Stimulated activated CD8-positive, alpha-beta memory T cell treated with anti-CD3 and anti-CD28 coated beads, Interleukin-7, amount 100 ng/mL, for 4 hours (primary cell): ENCODE measurements around the gene CCDC40.

Experiments used
- DNase-seq, 2 donors: peaks; one replicate each; pipeline ENCODE4 v3.0.0-alpha.2; 2020; ENCODE audit warnings: low read depth in 2 of 2

The CCDC40 gene

GRCh38 chr17:80018917-80019651, 17.4 kb upstream of the CCDC40 start:
- no peak for DNase-seq

- no peak for DNase-seq
These were observed 14.8 kb upstream of the CCDC40 start for GRCh38 chr17:80021600-80021999.

GRCh38 chr17:80023481-80024205, 12.8 kb upstream of the CCDC40 start:
- DNase-seq: no peak

DNA sequence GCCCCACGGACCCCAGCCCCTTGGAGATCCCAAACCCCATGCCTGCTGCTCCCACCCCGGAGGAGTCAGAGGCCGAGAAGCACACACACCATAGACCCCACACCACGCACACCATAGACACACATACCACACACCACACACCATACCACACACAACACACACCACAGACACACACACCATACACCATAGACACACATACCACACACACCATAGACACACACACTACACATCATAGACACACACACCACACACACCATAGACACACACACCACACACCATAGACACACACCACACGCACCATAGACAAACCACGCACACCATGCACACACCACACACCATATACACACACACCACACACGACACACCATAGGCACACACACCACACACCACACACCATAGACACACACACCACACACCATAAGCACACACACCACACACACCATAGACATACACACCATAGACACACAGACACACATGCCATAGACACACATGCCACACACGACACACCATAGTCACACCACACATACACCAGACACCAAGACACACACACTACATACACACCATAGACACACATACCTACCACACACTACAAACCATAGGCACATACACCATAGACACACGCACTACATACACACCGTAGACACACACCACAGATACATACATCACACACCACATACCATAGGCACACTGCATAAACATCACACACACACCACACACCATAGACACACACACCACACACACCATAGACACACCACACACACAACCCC, 12.1 kb upstream of the CCDC40 start:
- DNase-seq: no peak

DNA sequence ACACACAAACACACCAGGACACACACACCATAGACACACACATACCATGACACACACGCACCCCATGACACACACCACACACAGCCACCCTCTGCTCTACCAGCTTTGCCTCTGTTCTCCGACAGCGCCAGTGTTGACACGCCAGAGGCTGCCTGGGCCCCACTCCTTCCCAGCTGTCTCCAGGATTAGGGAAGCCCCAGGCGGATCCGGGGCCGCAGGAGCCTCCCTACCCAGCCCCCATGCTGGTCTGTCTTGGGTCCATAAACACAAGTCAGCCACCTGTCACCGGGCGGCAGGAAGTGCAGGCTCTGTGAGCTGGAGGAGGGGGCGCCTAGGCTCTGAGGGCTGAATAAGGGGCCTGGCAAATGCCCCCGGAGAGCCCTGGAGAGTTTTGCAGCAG, 11.3 kb upstream of the CCDC40 start:
- DNase-seq: no peak

GRCh38 chr17:80025796-80026195, 10.6 kb upstream of the CCDC40 start:
- no peak for DNase-seq

DNA sequence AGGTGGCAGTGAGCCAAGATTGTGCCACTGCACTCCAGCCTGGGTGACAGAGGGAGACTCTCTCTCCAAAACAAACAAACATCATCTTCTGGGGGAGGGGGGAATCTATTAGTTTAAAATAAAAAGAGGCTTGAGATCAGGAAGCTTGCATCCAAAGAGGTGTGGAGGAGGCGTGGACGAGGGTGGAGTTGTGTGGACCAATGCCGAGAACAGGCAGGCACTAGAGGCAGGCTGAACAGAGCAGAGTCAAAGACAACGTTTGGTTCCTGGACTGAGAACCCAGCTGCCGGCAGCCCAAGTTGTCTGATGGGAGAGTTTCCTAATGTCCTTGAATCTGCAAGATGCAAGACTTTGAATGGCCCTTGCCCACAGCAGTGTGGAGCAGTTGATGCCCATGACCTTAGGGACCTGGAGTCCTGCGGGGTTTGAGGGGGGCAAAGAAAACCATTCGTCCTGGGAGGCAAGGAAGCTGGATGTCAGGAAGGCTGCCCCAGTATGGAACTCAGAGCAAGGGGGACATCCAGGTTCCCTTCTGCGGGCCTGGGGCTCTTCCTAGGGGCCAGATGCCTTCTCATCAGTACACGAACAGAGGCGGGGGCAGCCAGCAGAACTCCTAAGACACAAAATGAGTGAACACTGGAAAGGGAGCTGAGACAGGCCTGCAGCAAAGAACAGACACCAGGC, 9.9 kb upstream of the CCDC40 start:
- DNase-seq: no peak

- DNase-seq: no peak
These were observed 9.4 kb upstream of the CCDC40 start for GRCh38 chr17:80027043-80027435.

- DNase-seq: no peak
These were observed 8.4 kb upstream of the CCDC40 start for GRCh38 chr17:80028030-80028429.

- no peak for DNase-seq
These were observed 7.0 kb upstream of the CCDC40 start for GRCh38 chr17:80029258-80029974.

- DNase-seq: no peak
These were observed 5.6 kb upstream of the CCDC40 start for GRCh38 chr17:80030730-80031410.

GRCh38 chr17:80031691-80032430, 4.6 kb upstream of the CCDC40 start:
- DNase-seq: no peak

- no peak for DNase-seq
These were observed 3.7 kb upstream of the CCDC40 start for GRCh38 chr17:80032614-80033171.

DNA sequence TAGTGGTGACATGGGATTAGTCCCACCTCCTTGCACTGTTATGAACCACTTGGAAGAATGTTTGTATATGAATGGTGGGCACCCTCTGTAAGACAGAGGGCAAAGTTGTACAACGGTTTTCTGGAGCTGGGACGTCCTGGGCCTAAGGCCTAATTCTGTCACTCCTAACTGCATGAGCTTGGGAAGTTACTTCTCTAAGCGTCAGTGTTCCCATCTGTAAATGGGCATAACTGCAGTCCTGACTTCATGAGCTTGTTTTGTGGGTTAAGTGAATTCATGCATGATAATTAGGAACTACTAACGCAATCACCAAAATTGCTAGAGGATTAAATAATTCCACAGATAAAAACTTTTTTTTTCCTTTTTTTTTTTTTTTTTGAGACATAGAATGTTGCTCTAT, 2.6 kb upstream of the CCDC40 start:
- no peak for DNase-seq

DNA sequence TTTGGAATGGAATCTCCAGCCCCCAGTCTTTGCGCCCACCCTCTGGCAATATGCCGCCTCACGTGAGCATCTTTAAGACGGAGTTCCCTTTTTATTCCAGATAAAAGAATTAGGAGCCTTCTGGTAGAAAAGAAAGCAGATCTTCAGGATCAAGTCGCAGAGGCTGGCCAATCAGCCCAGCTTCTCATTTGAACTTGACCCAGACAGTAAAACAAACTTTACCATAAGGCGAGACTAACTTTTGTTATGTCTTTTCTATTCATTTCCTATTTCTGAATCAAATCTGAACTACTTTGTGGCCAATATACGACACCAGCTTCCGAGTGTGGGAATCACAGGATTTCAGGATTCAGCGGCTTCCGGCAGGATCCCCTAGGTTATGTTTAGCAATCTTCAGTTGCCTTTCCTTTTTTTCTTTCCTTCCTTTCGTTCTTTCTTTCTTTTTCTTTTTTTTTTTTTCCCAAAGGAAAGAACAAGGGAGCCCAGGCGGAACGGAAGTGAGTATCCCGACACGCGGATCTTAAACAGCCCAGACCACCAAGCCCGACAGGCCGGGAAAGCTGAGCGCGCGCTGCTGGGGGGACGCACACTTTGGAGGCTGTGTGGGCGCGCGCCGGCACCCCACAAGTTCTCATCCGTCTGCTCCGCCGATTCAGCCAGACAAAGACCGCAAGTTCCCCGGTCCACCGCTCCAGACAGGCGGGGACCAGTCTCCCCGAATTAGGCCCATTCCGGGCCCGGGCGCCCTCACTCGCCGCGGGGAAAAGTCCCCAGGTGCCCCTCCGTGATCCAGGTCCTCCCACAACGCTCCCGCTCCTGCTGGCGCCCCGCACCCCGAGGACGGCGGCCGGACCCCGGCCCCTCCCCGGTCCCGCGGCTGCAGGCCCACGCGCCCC, 1.4 kb upstream of the CCDC40 start:
- DNase-seq: peak in 1 of 2 donors; percentile 46

DNA sequence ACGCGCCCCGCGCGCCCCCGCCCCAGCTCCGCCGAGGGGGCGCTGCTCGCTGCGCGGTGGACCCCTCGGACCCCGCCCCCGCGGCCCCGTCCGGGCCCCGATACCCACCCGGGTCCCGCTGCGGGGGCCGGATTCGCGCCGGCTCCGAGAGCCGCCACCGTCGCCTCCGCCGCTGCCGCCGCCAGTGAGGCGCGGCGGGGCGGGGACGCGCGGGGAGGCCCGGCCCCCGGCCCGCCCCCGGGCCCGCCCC, 830 bp upstream of the CCDC40 start, which contains the start of gene TBC1D16:
Gene TBC1D16 (minus strand): TSS at position 186 of the 250 bp plus-strand sequence. CDS start 22,325 bp downstream, outside the sequence.
- DNase-seq: no peak

- peak in 1 of 2 donors; percentile 13 for DNase-seq
These were observed 454 bp downstream of the CCDC40 start for GRCh38 chr17:80036715-80037477.

- no peak for DNase-seq
These were observed 7.5 kb downstream of the CCDC40 start for GRCh38 chr17:80043963-80044362.
